OCI-LY7 (cell line): ENCODE data around the gene OR10A6. TPM values are rescaled to one million over a fixed set of nuclear protein-coding genes. Genes with fewer than 3 reads are reported as not detected.
A peak's percentile ranks its signal among the peaks of the same experiment; 100 is the strongest.

Experiments
- BruUV-seq: library from RNA; stranded (reverse); fragments of 400-500 nt; replicated peaks from 2 replicates; lab custom pipeline; 2021; lab: Mats Ljungman, UMichigan
- CTCF ChIA-PET: fragments of 300-600 bp; sonication (Branson Sonifier 250); formaldehyde crosslinking; loops from one replicate; lab custom pipeline; 2022; ENCODE audit warnings: antibody characterized with exemption; ENCODE audit not compliant: unreplicated experiment; lab: Charles Lee
- POLR2A ChIA-PET: fragments of 300-600 bp; sonication (Branson Sonifier 250); formaldehyde crosslinking; loops from one replicate; lab custom pipeline; 2022; ENCODE audit warnings: antibody characterized with exemption; lab: Charles Lee
- DNase-seq: peaks from one replicate; pipeline ENCODE4 v3.0.0-alpha.2; 2015; ENCODE audit warnings: low spot score
- H2AFZ ChIP-seq: fragments of 200-600 bp; sonication (generic), shearing (Covaris generic); 2 replicates; pipeline ENCODE4 v1.6.1; 2014; ENCODE audit warnings: mild to moderate bottlenecking, antibody characterized with exemption, low read length, moderate library complexity
- H3K27ac ChIP-seq: fragments of 200-600 bp; sonication (generic); 2 replicates; pipeline ENCODE4 v1.5.1; 2014; ENCODE audit warnings: mixed run types, low read depth, mild to moderate bottlenecking, moderate library complexity, low read length, inconsistent platforms; ENCODE audit not compliant: poor library complexity, severe bottlenecking
- H3K36me3 ChIP-seq: fragments of 200-600 bp; sonication (generic); 2 replicates; pipeline ENCODE4 v1.6.1; 2014; ENCODE audit warnings: mild to moderate bottlenecking, antibody characterized with exemption, low read length, moderate library complexity, mixed read lengths; ENCODE audit not compliant: insufficient read depth
- H3K4me1 ChIP-seq: fragments of 200-600 bp; sonication (generic); 2 replicates; pipeline ENCODE4 v1.5.1; 2014; ENCODE audit warnings: mild to moderate bottlenecking, low read length; ENCODE audit not compliant: insufficient read depth, poor library complexity, severe bottlenecking
- H3K4me2 ChIP-seq: fragments of 200-600 bp; sonication (generic); 2 replicates; pipeline ENCODE4 v1.6.1; 2014; ENCODE audit warnings: mild to moderate bottlenecking, low read length
- H3K4me3 ChIP-seq: fragments of 200-600 bp; sonication (generic); 2 replicates; pipeline ENCODE4 v1.5.1; 2014; ENCODE audit warnings: mild to moderate bottlenecking, low read depth, low read length; ENCODE audit not compliant: poor library complexity, severe bottlenecking
- H3K79me2 ChIP-seq: fragments of 200-600 bp; sonication (generic); 2 replicates; pipeline ENCODE4 v1.6.1; 2016; ENCODE audit warnings: low read depth, mild to moderate bottlenecking, low read length, moderate library complexity, mixed read lengths; ENCODE audit not compliant: insufficient read depth
- H3K9me2 ChIP-seq: fragments of 200-600 bp; sonication (generic); 2 replicates; pipeline ENCODE4 v1.6.1; 2016; ENCODE audit warnings: mild to moderate bottlenecking, low read length, mixed read lengths; ENCODE audit not compliant: insufficient read depth
- H3K9me3 ChIP-seq: fragments of 200-600 bp; sonication (generic); 2 replicates; pipeline ENCODE4 v1.6.1; 2014; ENCODE audit warnings: mild to moderate bottlenecking, mixed run types, low read length, mixed read lengths
- H4K20me1 ChIP-seq: fragments of 200-600 bp; sonication (generic); 2 replicates; pipeline ENCODE4 v1.6.1; 2014; ENCODE audit warnings: mild to moderate bottlenecking, antibody characterized with exemption, low read length, moderate library complexity, mixed read lengths; ENCODE audit not compliant: insufficient read depth
- CTCF ChIP-seq: fragments of 200-600 bp; sonication (generic); conservative IDR thresholded peaks from 2 replicates; pipeline ENCODE4 v1.5.1; 2014; ENCODE audit warnings: mild to moderate bottlenecking, antibody characterized with exemption, low read length, moderate library complexity, mixed read lengths
- EZH2phosphoT487 ChIP-seq: fragments of 200-600 bp; sonication (generic); IDR thresholded peaks from 2 replicates; pipeline ENCODE4 v1.6.1; 2018; ENCODE audit warnings: low read depth, borderline replicate concordance, mild to moderate bottlenecking, mixed run types, antibody characterized with exemption, low read length, moderate library complexity, mixed read lengths
- intact Hi-C: fragments of 100-400 bp; cut with micrococcal nuclease; formaldehyde crosslinking; loops from one replicate; pipeline ENCODE4 v1.10.0; 2022; ENCODE audit not compliant: unreplicated experiment
- total RNA-seq, 2 experiments: library from RNA; depleted of rRNA in 1 of 2; stranded (reverse); fragments of >200 nt in 1 of 2; shearing (Covaris generic) in 1 of 2; gene quantifications; 2 replicates each; pipeline ENCODE4 v1.2.3, GENCODE V29; 2014 to 2022

Gene OR10A6
- total RNA-seq, 2 experiments from 2014 or later: not detected

DNA sequence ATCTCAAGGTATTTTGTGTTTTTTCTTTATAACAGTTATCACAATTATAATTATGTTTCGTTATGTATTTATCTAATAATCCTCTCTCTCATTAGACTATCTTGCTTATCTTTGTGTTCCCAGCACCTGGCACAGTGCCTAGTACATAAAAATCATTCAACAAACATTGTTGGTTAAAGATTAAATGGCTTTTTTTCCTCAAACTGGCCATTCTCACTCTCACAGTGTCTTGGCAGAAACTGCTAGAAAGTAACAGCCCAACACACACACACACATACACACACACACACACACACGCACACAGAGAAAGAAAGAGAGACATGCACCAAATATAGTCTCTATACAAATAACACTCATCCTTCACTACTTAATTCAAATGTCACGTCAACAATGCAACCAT lies 36.8 kb downstream of the OR10A6 start:
- H3K27ac ChIP-seq: no peak overlapping the region
- BruUV-seq: no TSS peak
- H3K4me3 ChIP-seq: no peak overlapping the region
- H3K4me2 ChIP-seq: no peak overlapping the region
- H3K4me1 ChIP-seq: peaks cover 40% of the 10 kb centered on the region
- H4K20me1 ChIP-seq: no peaks in the 10 kb centered on the region
- CTCF ChIA-PET: interaction anchor here (4.9 kb wide), 1 partner anchor 92 kb away, joined by 42 read pairs; the partner anchor contains the start of gene EIF3F
- no peak overlapping the region; the same call in 1 of the 2 replicates for H2AFZ ChIP-seq
- POLR2A ChIA-PET: interaction anchor here (0.7 to 3.5 kb wide), 2 partner anchors 92 to 396 kb away, joined by 3 to 26 read pairs; partner anchors contain the start of gene EIF3F
- no peaks in the 10 kb centered on the region for H3K36me3 ChIP-seq
- no peaks in the 10 kb centered on the region for H3K9me3 ChIP-seq
- H3K79me2 ChIP-seq: no peaks in the 10 kb centered on the region
- no peaks in the 10 kb centered on the region for H3K9me2 ChIP-seq
- intact Hi-C loops: no loop called here
- TF ChIP-seq EZH2phosphoT487 (no peak), CTCF (no peak)
- no peak for DNase-seq

DNA sequence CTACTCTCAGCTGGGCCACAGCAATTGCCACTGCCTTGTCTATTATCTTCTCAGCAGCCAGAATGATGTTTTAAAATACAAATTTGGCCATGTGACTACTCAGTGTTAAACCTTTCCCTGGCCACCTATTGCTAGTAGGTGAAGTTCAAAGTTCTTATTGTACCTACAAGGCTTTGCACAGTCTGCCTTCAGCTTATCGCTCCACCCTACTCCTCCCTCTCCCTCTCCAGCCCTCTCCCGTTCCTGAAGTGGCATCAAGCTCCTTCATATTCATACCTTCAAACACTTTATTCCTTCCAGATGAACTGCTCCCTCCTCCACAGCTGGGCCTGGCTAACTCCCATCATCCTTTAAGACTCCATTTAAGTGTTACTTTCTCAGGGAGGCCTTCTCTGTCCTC lies 37.3 kb downstream of the OR10A6 start:
- H3K36me3 ChIP-seq: no peaks in the 10 kb centered on the region
- no peak overlapping the region for H3K4me3 ChIP-seq
- no peak overlapping the region for H3K4me2 ChIP-seq
- CTCF ChIA-PET: interaction anchor here (4.9 kb wide), 1 partner anchor 93 kb away, joined by 42 read pairs; the partner anchor contains the start of gene EIF3F
- H3K79me2 ChIP-seq: no peaks in the 10 kb centered on the region
- POLR2A ChIA-PET: interaction anchor here (0.7 to 3.5 kb wide), 2 partner anchors 93 to 395 kb away, joined by 3 to 26 read pairs; partner anchors contain the start of gene EIF3F
- no peak for TF ChIP-seq CTCF
- TF ChIP-seq EZH2phosphoT487: no peak
- intact Hi-C loops: loop anchor here (2.0 kb wide), 2 partner anchors 197 to 205 kb away; no protein-coding TSS in a partner anchor
- no peak overlapping the region for H3K27ac ChIP-seq
- no peaks in the 10 kb centered on the region for H3K9me2 ChIP-seq
- BruUV-seq: no TSS peak
- peak overlapping the region; percentile 94; the same call in 1 of the 2 replicates for H2AFZ ChIP-seq
- H3K9me3 ChIP-seq: no peaks in the 10 kb centered on the region
- H4K20me1 ChIP-seq: no peaks in the 10 kb centered on the region
- H3K4me1 ChIP-seq: peaks cover 43% of the 10 kb centered on the region
- no peak for DNase-seq

DNA sequence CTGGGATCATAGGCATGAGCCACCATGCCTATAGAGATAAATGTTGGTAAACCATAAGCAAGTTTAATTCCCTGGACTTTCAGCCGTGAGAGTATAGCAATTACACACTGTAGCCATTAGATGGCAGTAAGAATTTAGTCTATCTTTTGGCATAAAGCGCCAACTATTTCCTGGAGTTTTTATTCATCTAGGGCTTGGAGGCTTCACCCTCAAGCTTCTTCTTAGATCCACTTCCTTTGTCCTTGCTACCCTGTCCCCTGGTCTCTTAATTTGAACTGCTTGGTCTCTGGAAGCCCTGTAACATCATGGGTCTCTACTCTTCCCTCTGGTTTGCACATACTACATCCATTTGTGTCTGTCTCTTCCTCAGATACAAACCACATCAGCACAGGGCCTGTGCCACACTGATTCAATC lies 38.2 kb downstream of the OR10A6 start:
- BruUV-seq: no TSS peak
- Histone ChIP-seq H3K9me3 (no peaks in the 10 kb centered on the region), H3K79me2 (no peaks in the 10 kb centered on the region), H3K4me1 (peaks cover 43% of the 10 kb centered on the region), H3K27ac (peak overlapping the region; percentile 74), H4K20me1 (no peaks in the 10 kb centered on the region), H3K4me3 (peak overlapping the region; percentile 32), H3K9me2 (no peaks in the 10 kb centered on the region), H3K36me3 (no peaks in the 10 kb centered on the region), H2AFZ (peak overlapping the region; percentile 94), H3K4me2 (peak overlapping the region; percentile 58)
- intact Hi-C loops: loop anchor here (1.0 to 2.0 kb wide), 3 partner anchors 94 to 206 kb away; partner anchors contain the start of gene EIF3F
- peak; percentile 91 for TF ChIP-seq CTCF
- TF ChIP-seq EZH2phosphoT487: no peak
- DNase-seq: peak; percentile 84
- POLR2A ChIA-PET: interaction anchor here (1.0 to 3.5 kb wide), 7 partner anchors 10 to 97 kb away, joined by 3 to 26 read pairs (median 5); partner anchors contain the start of gene EIF3F
- CTCF ChIA-PET: interaction anchor here (0.8 to 4.9 kb wide), 3 partner anchors 43 to 97 kb away, joined by 3 to 42 read pairs (median 6); partner anchors contain the start of gene EIF3F
